ENCODE data around the gene NCK2.
A peak's percentile ranks its signal among the peaks of the same experiment; 100 is the strongest.

NCK2 gene

DNA sequence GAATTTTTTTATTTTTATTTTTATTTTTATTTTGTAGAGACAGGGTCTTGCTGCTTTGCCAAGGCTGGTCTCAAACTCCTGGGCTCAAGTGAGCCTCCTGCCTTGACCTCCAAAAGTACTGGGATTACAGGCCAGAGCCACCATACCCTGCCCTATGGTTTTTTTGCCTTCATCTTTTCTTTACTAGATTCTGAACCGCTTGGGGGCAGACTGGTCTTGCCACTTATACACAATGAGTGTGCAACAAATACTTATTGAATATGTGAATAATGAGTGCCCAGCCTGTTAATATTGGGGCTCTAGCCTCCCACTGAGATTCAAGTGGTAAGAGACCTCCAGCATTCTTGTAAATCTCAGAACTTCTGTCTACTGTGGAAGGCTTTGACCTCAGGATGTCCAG, 3.9 kb downstream of the NCK2 start:
- Histone ChIP-seq H3K4me3 (ENCODE audit: low read length) (no peak overlapping the region), H3K9me3 (replicated peaks; ENCODE audit: insufficient read depth, low read length) (no peaks in the 10 kb centered on the region), H3K9me2 (replicated peaks; ENCODE audit: insufficient read depth, low read length) (no peaks in the 10 kb centered on the region), H3K27ac (ENCODE audit: low read length) (no peak overlapping the region), H3K27me3 (replicated peaks; ENCODE audit: insufficient read depth, low read length) (no peaks in the 10 kb centered on the region), H4K20me1 (ENCODE audit: insufficient read depth, low read length) (peaks cover 23% of the 10 kb centered on the region; the same call in 1 of the 2 replicates), H3F3A (ENCODE audit: insufficient read depth, low read length) (peaks cover 13% of the 10 kb centered on the region), H3K79me2 (ENCODE audit: low read length) (peaks cover 85% of the 10 kb centered on the region), H2AFZ (ENCODE audit: low read length) (no peak overlapping the region), H3K36me3 (replicated peaks; ENCODE audit: insufficient read depth, low read length) (peaks cover 17% of the 10 kb centered on the region), H3K4me2 (ENCODE audit: low read depth, low read length) (no peak overlapping the region), H3K9ac (ENCODE audit: low read length) (no peak overlapping the region), H3K4me1 (ENCODE audit: low read length) (peaks cover 26% of the 10 kb centered on the region)
- DNase-seq: no peak
- TF ChIP-seq CTCF (IDR thresholded peaks at IDR 0.05; ENCODE audit: low read length) (peak; percentile 9; the same call in 1 of the 2 replicates), EZH2phosphoT487 (IDR thresholded peaks at IDR 0.05; ENCODE audit: low read length) (no peak), EZH2 (optimal IDR thresholded peaks at IDR 0.05; ENCODE audit: low read depth, low read length) (no peak)

GRCh38 chr2:105749583-105750400, 5.1 kb downstream of the NCK2 start:
- no peaks in the 10 kb centered on the region for H3K9me2 ChIP-seq (replicated peaks; ENCODE audit: insufficient read depth, low read length)
- TF ChIP-seq EZH2 (optimal IDR thresholded peaks at IDR 0.05; ENCODE audit: low read depth, low read length) (no peak), EZH2phosphoT487 (IDR thresholded peaks at IDR 0.05; ENCODE audit: low read length) (no peak), CTCF (IDR thresholded peaks at IDR 0.05; ENCODE audit: low read length) (no peak)
- peaks cover 13% of the 10 kb centered on the region for H3F3A ChIP-seq (ENCODE audit: insufficient read depth, low read length)
- H3K79me2 ChIP-seq (ENCODE audit: low read length): peaks cover 97% of the 10 kb centered on the region
- H3K9ac ChIP-seq (ENCODE audit: low read length): no peak overlapping the region
- no peaks in the 10 kb centered on the region for H3K9me3 ChIP-seq (replicated peaks; ENCODE audit: insufficient read depth, low read length)
- no peak overlapping the region for H2AFZ ChIP-seq (ENCODE audit: low read length)
- H3K4me3 ChIP-seq (ENCODE audit: low read length): no peak overlapping the region
- H4K20me1 ChIP-seq (ENCODE audit: insufficient read depth, low read length): peaks cover 30% of the 10 kb centered on the region; the same call in 1 of the 2 replicates
- no peak overlapping the region for H3K4me2 ChIP-seq (ENCODE audit: low read depth, low read length)
- H3K36me3 ChIP-seq (replicated peaks; ENCODE audit: insufficient read depth, low read length): peaks cover 17% of the 10 kb centered on the region
- no peak for DNase-seq
- no peaks in the 10 kb centered on the region for H3K27me3 ChIP-seq (replicated peaks; ENCODE audit: insufficient read depth, low read length)
- H3K4me1 ChIP-seq (ENCODE audit: low read length): peaks cover 28% of the 10 kb centered on the region
- no peak overlapping the region for H3K27ac ChIP-seq (ENCODE audit: low read length)

DNA sequence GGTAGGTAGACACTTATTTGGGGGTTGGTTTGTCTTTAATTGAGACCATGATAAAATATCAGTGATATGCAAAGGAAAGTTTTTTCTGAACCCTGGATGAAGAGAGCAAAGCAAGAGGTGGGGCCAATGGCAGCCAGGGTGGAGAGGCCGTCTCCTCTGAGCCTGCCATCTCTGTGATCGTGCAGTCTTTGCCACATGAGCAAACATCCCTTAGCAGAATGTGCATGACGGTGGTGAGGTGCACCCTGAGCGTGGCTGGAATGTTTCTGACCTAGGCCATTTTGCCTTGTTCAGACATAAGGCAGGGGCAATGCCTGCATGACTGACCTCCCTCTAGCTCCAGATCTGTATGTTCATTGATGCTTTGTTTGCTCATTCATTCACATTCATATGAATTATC, 6.0 kb downstream of the NCK2 start:
- DNase-seq: no peak
- Histone ChIP-seq H2AFZ (ENCODE audit: low read length) (no peak overlapping the region), H3K4me3 (ENCODE audit: low read length) (no peak overlapping the region), H3K9me2 (replicated peaks; ENCODE audit: insufficient read depth, low read length) (no peaks in the 10 kb centered on the region), H3K27me3 (replicated peaks; ENCODE audit: insufficient read depth, low read length) (no peaks in the 10 kb centered on the region), H3K36me3 (replicated peaks; ENCODE audit: insufficient read depth, low read length) (peaks cover 17% of the 10 kb centered on the region), H3K79me2 (ENCODE audit: low read length) (peaks cover 100% of the 10 kb centered on the region), H3F3A (ENCODE audit: insufficient read depth, low read length) (peaks cover 11% of the 10 kb centered on the region), H3K4me1 (ENCODE audit: low read length) (peaks cover 28% of the 10 kb centered on the region), H3K9ac (ENCODE audit: low read length) (no peak overlapping the region), H4K20me1 (ENCODE audit: insufficient read depth, low read length) (peaks cover 39% of the 10 kb centered on the region; the same call in 1 of the 2 replicates), H3K4me2 (ENCODE audit: low read depth, low read length) (no peak overlapping the region), H3K27ac (ENCODE audit: low read length) (no peak overlapping the region), H3K9me3 (replicated peaks; ENCODE audit: insufficient read depth, low read length) (no peaks in the 10 kb centered on the region)
- TF ChIP-seq EZH2phosphoT487 (IDR thresholded peaks at IDR 0.05; ENCODE audit: low read length) (no peak), EZH2 (optimal IDR thresholded peaks at IDR 0.05; ENCODE audit: low read depth, low read length) (no peak), CTCF (IDR thresholded peaks at IDR 0.05; ENCODE audit: low read length) (no peak)

All from MM.1S (cell line).